ENCODE data around the gene ARHGAP24.

DNA sequence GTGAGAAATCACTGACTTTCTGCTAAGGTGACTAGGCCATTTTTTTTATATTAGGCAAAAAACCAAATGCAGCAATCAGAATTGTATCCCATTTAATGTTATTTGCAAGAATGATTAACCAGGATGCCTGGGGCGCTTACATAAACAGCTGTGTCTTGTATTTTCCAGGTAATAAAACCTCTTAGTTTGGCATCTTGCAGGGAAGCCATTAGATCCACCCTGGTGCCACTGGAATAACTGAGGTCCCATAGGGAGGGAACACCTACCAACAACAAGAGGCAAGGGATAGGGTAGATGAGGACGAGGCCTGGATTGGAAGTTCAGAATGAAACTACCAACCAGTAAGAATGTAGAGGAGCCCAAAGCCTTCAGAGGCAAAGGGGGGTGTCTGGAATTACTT lies 288.3 kb downstream of the ARHGAP24 start:
- TF ChIP-seq, protein P1, sequence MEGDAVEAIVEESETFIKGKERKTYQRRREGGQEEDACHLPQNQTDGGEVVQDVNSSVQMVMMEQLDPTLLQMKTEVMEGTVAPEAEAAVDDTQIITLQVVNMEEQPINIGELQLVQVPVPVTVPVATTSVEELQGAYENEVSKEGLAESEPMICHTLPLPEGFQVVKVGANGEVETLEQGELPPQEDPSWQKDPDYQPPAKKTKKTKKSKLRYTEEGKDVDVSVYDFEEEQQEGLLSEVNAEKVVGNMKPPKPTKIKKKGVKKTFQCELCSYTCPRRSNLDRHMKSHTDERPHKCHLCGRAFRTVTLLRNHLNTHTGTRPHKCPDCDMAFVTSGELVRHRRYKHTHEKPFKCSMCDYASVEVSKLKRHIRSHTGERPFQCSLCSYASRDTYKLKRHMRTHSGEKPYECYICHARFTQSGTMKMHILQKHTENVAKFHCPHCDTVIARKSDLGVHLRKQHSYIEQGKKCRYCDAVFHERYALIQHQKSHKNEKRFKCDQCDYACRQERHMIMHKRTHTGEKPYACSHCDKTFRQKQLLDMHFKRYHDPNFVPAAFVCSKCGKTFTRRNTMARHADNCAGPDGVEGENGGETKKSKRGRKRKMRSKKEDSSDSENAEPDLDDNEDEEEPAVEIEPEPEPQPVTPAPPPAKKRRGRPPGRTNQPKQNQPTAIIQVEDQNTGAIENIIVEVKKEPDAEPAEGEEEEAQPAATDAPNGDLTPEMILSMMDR (IDR thresholded peaks at IDR 0.05; ENCODE audit: extremely low read depth in 1 of 2, insufficient read depth in 1 of 2, low read depth in 1 of 2, low read length in 2 of 2): no peak
- TF ChIP-seq EZH2 (IDR thresholded peaks at IDR 0.05; ENCODE audit: borderline replicate concordance, low read depth, low read length, severe bottlenecking): no peak
- TF ChIP-seq FOS (IDR thresholded peaks at IDR 0.05; ENCODE audit: borderline replicate concordance, insufficient read depth, low read length): no peak
- TF ChIP-seq POLR2A (IDR thresholded peaks at IDR 0.05; ENCODE audit: low read depth, low read length): no peak

Measured in endothelial cell of umbilical vein (primary cell).